Astrocyte of the cerebellum (primary cell): ENCODE measurements around the gene DUS1L.

Experiments used
- DNase-seq: peaks from one replicate; pipeline ENCODE4 v3.0.0-alpha.2; 2011; ENCODE audit warnings: low read depth
- H3K4me3 ChIP-seq: 2 replicates; pipeline ENCODE4 v1.5.1; 2011; ENCODE audit warnings: mild to moderate bottlenecking, low read depth, low read length, moderate library complexity
- in situ Hi-C: cut with HindIII; loops from 2 replicates; pipeline ENCODE4 v1.10.0; 2017; ENCODE audit warnings: low sequenced_read_pairs
- TF ChIP-seq, protein P1 (sequence below): IDR thresholded peaks from 2 replicates; pipeline ENCODE4 v1.5.1; 2012; ENCODE audit warnings: low read length, low read depth, moderate library complexity, mild to moderate bottlenecking; ENCODE audit errors: missing control alignments

The DUS1L gene

GRCh38 chr17:82097184-82097918 is 31.7 kb upstream of the DUS1L start:
- peak overlapping the region; percentile 61 for H3K4me3 ChIP-seq
- TF ChIP-seq, protein P1, sequence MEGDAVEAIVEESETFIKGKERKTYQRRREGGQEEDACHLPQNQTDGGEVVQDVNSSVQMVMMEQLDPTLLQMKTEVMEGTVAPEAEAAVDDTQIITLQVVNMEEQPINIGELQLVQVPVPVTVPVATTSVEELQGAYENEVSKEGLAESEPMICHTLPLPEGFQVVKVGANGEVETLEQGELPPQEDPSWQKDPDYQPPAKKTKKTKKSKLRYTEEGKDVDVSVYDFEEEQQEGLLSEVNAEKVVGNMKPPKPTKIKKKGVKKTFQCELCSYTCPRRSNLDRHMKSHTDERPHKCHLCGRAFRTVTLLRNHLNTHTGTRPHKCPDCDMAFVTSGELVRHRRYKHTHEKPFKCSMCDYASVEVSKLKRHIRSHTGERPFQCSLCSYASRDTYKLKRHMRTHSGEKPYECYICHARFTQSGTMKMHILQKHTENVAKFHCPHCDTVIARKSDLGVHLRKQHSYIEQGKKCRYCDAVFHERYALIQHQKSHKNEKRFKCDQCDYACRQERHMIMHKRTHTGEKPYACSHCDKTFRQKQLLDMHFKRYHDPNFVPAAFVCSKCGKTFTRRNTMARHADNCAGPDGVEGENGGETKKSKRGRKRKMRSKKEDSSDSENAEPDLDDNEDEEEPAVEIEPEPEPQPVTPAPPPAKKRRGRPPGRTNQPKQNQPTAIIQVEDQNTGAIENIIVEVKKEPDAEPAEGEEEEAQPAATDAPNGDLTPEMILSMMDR = no peak
- in situ Hi-C loops = no loop called here
- DNase-seq = no peak

- TF ChIP-seq, protein P1 = no peak
- in situ Hi-C loops = no loop called here
- peak overlapping the region; percentile 61 for H3K4me3 ChIP-seq
- no peak for DNase-seq
These were observed 31.1 kb upstream of the DUS1L start for GRCh38 chr17:82096709-82097183.

DNA sequence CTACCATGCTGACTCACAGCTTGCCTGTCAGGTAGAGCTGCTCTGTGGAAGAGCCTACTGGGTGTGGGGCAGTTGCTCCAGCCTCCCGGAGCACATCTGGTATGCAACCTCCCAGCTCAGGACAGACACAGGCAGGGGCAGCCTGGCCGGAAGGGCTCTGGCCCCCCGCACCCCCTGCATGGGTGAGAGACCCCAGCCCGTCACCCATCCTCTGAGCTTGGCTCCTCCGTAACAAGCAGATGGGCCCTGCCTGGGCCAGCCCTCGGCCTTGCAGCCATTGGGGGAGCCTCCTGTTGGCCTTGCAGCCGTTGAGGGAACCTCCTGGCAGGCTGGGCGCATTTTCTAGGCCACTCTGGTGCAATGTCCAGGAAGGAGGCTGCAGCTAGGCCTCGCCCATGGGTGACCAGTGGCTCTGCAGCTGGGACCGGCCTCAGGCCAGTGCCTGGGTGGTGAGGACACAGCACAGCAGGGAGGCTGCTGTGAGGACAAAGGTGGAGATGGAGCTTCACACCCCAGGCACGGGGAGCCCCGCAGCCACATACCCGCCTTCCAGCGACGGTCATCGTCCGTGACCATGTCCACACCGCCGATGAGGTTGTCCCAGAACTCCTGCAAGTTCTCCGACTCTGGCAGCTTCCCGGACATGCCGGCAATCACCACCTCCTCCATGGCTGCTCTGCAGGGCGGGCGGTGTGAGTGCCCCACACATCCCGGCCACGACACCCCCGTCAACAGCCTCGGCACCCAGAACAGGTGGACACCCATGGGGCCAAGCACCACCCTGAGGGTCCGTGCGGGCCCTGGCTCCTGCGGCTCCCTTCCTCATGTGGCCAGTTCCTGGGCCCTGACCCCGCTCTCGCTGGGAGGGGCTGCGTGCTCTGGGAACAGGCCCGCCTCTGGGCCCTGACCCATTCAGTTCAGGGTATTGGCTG is 30.4 kb upstream of the DUS1L start:
- in situ Hi-C loops = no loop called here
- TF ChIP-seq, protein P1 = no peak
- peak overlapping the region; percentile 61 for H3K4me3 ChIP-seq
- no peak for DNase-seq

DNA sequence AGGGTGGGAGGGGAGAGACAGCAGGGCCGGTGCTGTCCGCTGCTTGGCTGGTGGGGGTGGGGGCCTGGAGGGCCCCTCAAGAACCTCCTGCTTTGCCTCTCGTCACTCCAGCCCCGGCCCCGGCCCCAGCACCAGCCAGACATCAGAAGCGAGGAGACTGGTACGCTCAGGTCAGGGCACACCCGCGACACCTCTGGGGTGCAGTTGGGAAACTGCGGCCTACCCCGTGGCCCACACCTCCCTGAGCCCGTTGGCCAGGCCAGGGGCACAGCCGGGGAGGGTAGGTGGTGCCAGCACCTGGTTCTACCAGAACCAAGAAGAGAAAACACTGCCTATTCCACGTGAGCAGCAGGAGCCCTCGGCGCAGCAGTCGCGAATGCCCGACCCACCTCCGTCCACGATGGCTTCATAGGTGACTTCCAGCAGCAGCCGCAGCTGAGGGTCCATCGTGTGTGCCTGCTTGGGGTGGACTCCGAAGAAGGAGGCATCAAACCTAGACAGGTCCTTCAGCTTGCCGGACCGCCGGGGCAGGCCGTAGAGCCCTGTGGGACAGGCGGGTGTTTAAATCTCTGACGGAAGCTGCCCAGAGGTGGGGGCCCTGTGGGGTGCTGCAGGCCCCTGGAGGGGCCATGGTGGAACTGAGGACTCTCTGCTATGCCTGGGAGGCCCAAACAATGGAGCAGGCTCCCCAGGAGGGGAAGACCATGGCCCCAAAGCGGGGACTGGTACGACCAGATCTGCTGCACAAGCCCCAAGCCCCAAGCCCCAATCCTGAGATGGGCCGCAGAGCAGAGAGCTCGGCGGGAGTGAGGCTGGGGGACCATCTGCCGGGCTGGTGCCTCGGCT is 29.6 kb upstream of the DUS1L start:
- in situ Hi-C loops = no loop called here
- DNase-seq = no peak
- TF ChIP-seq, protein P1 = no peak
- peak overlapping the region; percentile 61 for H3K4me3 ChIP-seq

DNA sequence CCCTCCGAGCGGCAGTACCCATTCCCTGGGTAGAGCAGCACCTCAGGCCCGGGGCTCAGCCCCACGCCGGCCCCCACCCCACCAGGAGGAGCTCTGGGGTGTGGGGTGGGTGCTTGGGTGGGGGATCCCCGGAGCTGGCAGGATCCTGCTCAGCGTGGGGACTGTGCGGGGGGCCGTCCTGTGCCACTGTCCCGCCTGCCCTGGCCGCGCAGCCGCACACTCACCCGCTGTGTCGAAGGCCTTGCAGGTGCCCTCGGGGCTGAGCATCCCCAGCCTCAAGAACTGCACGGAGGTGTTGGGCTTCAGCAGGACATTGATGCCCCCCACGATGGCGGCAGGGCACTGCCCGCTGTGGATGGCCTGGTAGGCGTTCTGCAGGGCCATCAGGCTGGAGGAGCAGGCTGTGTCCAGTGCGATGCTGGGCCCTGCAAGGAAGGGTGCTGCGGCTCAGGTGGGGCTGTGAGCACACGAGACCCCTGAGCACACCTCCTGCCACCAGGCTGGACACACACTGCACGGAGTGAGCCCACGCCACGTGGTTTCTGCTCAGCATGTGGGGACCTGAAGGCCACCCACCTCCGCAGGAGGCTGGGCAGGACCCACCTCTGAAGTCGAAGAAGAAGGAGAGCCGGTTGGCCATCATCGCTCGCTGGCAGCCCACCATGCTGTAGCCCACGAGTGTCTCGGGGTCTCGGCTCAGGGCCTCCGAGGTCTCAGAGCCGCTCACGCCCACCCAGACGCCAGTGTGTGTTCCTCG is 27.6 kb upstream of the DUS1L start:
- TF ChIP-seq, protein P1 = no peak
- in situ Hi-C loops = no loop called here
- no peak overlapping the region for H3K4me3 ChIP-seq
- no peak for DNase-seq
